Cardiac fibroblast (primary cell): Measurements from ENCODE around the gene BCR.

Experiments used
- DNase-seq, 2 donors: peaks; one replicate each; pipeline versions ENCODE4 v3.0.0 to v3.0.0-alpha.2; 2010; ENCODE audit warnings: low read depth in 2 of 2
- H3K4me3 ChIP-seq, 2 donors: replicated peaks in 1 of 2; 1 replicate in 1 of 2; 2 replicates in 1 of 2; pipeline ENCODE4 v1.5.1; 2011; ENCODE audit warnings: low read depth in 2 of 2, low read length in 2 of 2, mild to moderate bottlenecking in 2 of 2, moderate library complexity in 1 of 2
- CTCF ChIP-seq: IDR thresholded peaks from one replicate; pipeline ENCODE4 v1.5.1; 2011; ENCODE audit warnings: low read depth, mild to moderate bottlenecking, low read length, inconsistent platforms

Gene BCR

GRCh38 chr22:23187871-23188700, 7.8 kb downstream of the BCR start:
- TF ChIP-seq CTCF = no peak
- no peak overlapping the region for H3K4me3 ChIP-seq
- DNase-seq = peak in 1 of 2 donors; percentile 62

- no peak for DNase-seq
- no peak overlapping the region for H3K4me3 ChIP-seq
- no peak for TF ChIP-seq CTCF
These were observed 10.2 kb downstream of the BCR start for GRCh38 chr22:23190526-23190925.

GRCh38 chr22:23192133-23192532, 11.8 kb downstream of the BCR start:
- TF ChIP-seq CTCF = no peak
- no peak for DNase-seq
- no peak overlapping the region for H3K4me3 ChIP-seq

- TF ChIP-seq CTCF = no peak
- no peak for DNase-seq
These were observed 12.2 kb downstream of the BCR start for GRCh38 chr22:23192558-23192957.

GRCh38 chr22:23193196-23193827, 13.0 kb downstream of the BCR start:
- no peak for TF ChIP-seq CTCF
- DNase-seq = no peak
- H3K4me3 ChIP-seq = no peak overlapping the region

More at GRCh38 chr22:23192558-23192957, 12.2 kb downstream of the BCR start:
- H3K4me3 ChIP-seq = no peak overlapping the region

GRCh38 chr22:23193882-23194281, 13.6 kb downstream of the BCR start:
- H3K4me3 ChIP-seq = no peak overlapping the region
- DNase-seq = no peak
- TF ChIP-seq CTCF = no peak
